ENCODE measurements around the gene HAPLN2.

- TF ChIP-seq CTCF (IDR thresholded peaks at IDR 0.05) (no peak), POLR2A (IDR thresholded peaks at IDR 0.05) (no peak)
These were observed 19.2 kb downstream of the HAPLN2 start for GRCh38 chr1:156638189-156638985.

Data from thyroid gland (tissue), 4 donors.